ENCODE measurements around the gene DVL3.

- TF ChIP-seq REST (IDR thresholded peaks at IDR 0.05; ENCODE audit: low read depth, low read length), result no peak
- TF ChIP-seq SUZ12 (IDR thresholded peaks at IDR 0.05; ENCODE audit: unreplicated experiment), result no peak
- no peak for TF ChIP-seq MAX (IDR thresholded peaks at IDR 0.05; ENCODE audit: low read depth, low read length)
- TF ChIP-seq CTCF (IDR thresholded peaks at IDR 0.05 in 2 of 3, conservative IDR thresholded peaks at IDR 0.05 in 1 of 3; ENCODE audit: control insufficient read depth in 2 of 3, extremely low read depth in 1 of 3, insufficient read depth in 1 of 3, low read depth in 3 of 3, low read length in 3 of 3), result no peak
- TF ChIP-seq EZH2 (IDR thresholded peaks at IDR 0.05; ENCODE audit: borderline replicate concordance, control insufficient read depth, low read depth, low read length), result no peak
- TF ChIP-seq EP300 (IDR thresholded peaks at IDR 0.05; ENCODE audit: borderline replicate concordance in 1 of 2, control insufficient read depth in 1 of 2, low read depth in 2 of 2, low read length in 2 of 2), result no peak
- TF ChIP-seq RAD21 (IDR thresholded peaks at IDR 0.05; ENCODE audit: insufficient read depth, low read depth, low read length), result no peak
Observed at GRCh38 chr3:184148076-184148475, 7.1 kb upstream of the DVL3 start.
